K562 (cell line): ENCODE data around the gene KEL.

Experiments used
- FUS ChIP-seq: fragments of 200-400 bp; formaldehyde crosslinking; optimal IDR thresholded peaks from 2 replicates; pipeline ENCODE3; 2017; ENCODE audit warnings: low read depth, low read length
- LCOR ChIP-seq: sonication (generic); formaldehyde crosslinking; IDR thresholded peaks from 2 replicates; pipeline ENCODE4 v1.8.0; 2022; ENCODE audit warnings: mild to moderate bottlenecking, missing genetic modification reagents
- TARDBP ChIP-seq: fragments of 450-650 bp; IDR thresholded peaks from 2 replicates; pipeline ENCODE4 v1.6.1; 2016
- TBP ChIP-seq: optimal IDR thresholded peaks from 2 replicates; pipeline ENCODE3; 2011; ENCODE audit warnings: low read depth, low read length, improper control_type of control experiment
- TCF7 ChIP-seq: sonication (generic); IDR thresholded peaks from 2 replicates; pipeline ENCODE4 v1.6.1; 2016; ENCODE audit warnings: antibody characterized with exemption, borderline replicate concordance
- TF ChIP-seq, protein P1 (sequence below): fragments of 200-600 bp; sonication (generic); IDR thresholded peaks from one replicate; pipeline ENCODE4 v1.6.1; 2012; ENCODE audit warnings: mild to moderate bottlenecking, low read depth, low read length, inconsistent platforms

DNA sequence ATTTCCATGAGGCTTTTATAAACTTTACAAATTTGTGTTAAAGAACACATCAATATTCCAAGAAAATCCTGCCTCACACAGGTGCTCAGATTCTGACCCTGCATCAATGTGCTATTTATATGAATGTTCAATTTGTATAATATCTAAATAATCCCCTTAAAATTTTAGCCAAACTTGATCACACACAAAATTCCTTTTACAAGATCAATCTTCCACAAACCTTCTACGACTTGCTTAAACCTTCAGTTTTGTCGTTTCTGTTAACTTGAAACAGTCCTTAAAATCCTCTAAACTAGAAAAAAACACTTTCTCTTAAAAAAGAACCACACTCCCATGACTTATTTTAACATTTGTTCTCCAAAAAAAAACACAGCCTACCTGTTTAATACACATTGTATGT, 56.4 kb downstream of the KEL start:
- TF ChIP-seq, protein P1, sequence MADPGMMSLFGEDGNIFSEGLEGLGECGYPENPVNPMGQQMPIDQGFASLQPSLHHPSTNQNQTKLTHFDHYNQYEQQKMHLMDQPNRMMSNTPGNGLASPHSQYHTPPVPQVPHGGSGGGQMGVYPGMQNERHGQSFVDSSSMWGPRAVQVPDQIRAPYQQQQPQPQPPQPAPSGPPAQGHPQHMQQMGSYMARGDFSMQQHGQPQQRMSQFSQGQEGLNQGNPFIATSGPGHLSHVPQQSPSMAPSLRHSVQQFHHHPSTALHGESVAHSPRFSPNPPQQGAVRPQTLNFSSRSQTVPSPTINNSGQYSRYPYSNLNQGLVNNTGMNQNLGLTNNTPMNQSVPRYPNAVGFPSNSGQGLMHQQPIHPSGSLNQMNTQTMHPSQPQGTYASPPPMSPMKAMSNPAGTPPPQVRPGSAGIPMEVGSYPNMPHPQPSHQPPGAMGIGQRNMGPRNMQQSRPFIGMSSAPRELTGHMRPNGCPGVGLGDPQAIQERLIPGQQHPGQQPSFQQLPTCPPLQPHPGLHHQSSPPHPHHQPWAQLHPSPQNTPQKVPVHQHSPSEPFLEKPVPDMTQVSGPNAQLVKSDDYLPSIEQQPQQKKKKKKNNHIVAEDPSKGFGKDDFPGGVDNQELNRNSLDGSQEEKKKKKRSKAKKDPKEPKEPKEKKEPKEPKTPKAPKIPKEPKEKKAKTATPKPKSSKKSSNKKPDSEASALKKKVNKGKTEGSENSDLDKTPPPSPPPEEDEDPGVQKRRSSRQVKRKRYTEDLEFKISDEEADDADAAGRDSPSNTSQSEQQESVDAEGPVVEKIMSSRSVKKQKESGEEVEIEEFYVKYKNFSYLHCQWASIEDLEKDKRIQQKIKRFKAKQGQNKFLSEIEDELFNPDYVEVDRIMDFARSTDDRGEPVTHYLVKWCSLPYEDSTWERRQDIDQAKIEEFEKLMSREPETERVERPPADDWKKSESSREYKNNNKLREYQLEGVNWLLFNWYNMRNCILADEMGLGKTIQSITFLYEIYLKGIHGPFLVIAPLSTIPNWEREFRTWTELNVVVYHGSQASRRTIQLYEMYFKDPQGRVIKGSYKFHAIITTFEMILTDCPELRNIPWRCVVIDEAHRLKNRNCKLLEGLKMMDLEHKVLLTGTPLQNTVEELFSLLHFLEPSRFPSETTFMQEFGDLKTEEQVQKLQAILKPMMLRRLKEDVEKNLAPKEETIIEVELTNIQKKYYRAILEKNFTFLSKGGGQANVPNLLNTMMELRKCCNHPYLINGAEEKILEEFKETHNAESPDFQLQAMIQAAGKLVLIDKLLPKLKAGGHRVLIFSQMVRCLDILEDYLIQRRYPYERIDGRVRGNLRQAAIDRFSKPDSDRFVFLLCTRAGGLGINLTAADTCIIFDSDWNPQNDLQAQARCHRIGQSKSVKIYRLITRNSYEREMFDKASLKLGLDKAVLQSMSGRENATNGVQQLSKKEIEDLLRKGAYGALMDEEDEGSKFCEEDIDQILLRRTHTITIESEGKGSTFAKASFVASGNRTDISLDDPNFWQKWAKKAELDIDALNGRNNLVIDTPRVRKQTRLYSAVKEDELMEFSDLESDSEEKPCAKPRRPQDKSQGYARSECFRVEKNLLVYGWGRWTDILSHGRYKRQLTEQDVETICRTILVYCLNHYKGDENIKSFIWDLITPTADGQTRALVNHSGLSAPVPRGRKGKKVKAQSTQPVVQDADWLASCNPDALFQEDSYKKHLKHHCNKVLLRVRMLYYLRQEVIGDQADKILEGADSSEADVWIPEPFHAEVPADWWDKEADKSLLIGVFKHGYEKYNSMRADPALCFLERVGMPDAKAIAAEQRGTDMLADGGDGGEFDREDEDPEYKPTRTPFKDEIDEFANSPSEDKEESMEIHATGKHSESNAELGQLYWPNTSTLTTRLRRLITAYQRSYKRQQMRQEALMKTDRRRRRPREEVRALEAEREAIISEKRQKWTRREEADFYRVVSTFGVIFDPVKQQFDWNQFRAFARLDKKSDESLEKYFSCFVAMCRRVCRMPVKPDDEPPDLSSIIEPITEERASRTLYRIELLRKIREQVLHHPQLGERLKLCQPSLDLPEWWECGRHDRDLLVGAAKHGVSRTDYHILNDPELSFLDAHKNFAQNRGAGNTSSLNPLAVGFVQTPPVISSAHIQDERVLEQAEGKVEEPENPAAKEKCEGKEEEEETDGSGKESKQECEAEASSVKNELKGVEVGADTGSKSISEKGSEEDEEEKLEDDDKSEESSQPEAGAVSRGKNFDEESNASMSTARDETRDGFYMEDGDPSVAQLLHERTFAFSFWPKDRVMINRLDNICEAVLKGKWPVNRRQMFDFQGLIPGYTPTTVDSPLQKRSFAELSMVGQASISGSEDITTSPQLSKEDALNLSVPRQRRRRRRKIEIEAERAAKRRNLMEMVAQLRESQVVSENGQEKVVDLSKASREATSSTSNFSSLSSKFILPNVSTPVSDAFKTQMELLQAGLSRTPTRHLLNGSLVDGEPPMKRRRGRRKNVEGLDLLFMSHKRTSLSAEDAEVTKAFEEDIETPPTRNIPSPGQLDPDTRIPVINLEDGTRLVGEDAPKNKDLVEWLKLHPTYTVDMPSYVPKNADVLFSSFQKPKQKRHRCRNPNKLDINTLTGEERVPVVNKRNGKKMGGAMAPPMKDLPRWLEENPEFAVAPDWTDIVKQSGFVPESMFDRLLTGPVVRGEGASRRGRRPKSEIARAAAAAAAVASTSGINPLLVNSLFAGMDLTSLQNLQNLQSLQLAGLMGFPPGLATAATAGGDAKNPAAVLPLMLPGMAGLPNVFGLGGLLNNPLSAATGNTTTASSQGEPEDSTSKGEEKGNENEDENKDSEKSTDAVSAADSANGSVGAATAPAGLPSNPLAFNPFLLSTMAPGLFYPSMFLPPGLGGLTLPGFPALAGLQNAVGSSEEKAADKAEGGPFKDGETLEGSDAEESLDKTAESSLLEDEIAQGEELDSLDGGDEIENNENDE, result no peak
- TF ChIP-seq FUS, result no peak
- TF ChIP-seq LCOR (CRISPR knock-in tag), result no peak
- TF ChIP-seq TBP, result no peak
- TF ChIP-seq TARDBP, result no peak
- no peak for TF ChIP-seq TCF7
